Hepatocyte (in vitro differentiated cells): ENCODE results near the gene HSPA4.

Experiments
- CTCF ChIP-seq: fragments of 200-600 bp; sonication (generic); IDR thresholded peaks from 2 replicates; pipeline ENCODE4 v1.5.1; 2016; ENCODE audit warnings: antibody characterized with exemption, mild to moderate bottlenecking; ENCODE audit not compliant: poor library complexity
- EZH2 ChIP-seq: fragments of 200-600 bp; sonication (generic); IDR thresholded peaks from 2 replicates; pipeline ENCODE4 v1.6.1; 2016; ENCODE audit warnings: antibody characterized with exemption, mild to moderate bottlenecking, borderline replicate concordance

- TF ChIP-seq CTCF: no peak
- TF ChIP-seq EZH2: no peak
Measured at GRCh38 chr5:133029416-133029815, 22.4 kb upstream of the HSPA4 start.
